ENCODE measurements around the gene PHACTR2. TPM values are rescaled to one million over a fixed set of nuclear protein-coding genes. Genes with fewer than 3 reads are reported as not detected.

Gene PHACTR2
- total RNA-seq, 1 donor from 2014 or later = 24.5 TPM

GRCh38 chr6:143752459-143752858 is 74.7 kb downstream of the PHACTR2 start:
- DNase-seq (ENCODE audit: low read depth) (no peak), FAIRE-seq (no peak)
- Histone ChIP-seq H3K36me3 (ENCODE audit: control insufficient read depth, insufficient read depth, low read length) (peaks cover 2% of the 10 kb centered on the region), H3K4me3 (ENCODE audit: low read depth, low read length) (no peak overlapping the region), H3K27me3 (ENCODE audit: control insufficient read depth, insufficient read depth, low read length) (no peaks in the 10 kb centered on the region)
- no peak for TF ChIP-seq CTCF (IDR thresholded peaks at IDR 0.05; ENCODE audit: insufficient read depth, low read length, severe bottlenecking)

GRCh38 chr6:143753678-143754077 is 75.9 kb downstream of the PHACTR2 start:
- DNase-seq (ENCODE audit: low read depth) (no peak), FAIRE-seq (no peak)
- peaks cover 3% of the 10 kb centered on the region for H3K36me3 ChIP-seq (ENCODE audit: control insufficient read depth, insufficient read depth, low read length)
- no peak for TF ChIP-seq CTCF (IDR thresholded peaks at IDR 0.05; ENCODE audit: insufficient read depth, low read length, severe bottlenecking)
- H3K27me3 ChIP-seq (ENCODE audit: control insufficient read depth, insufficient read depth, low read length) = no peaks in the 10 kb centered on the region
- no peak overlapping the region for H3K4me3 ChIP-seq (ENCODE audit: low read depth, low read length)

GRCh38 chr6:143754204-143754603 is 76.4 kb downstream of the PHACTR2 start:
- Histone ChIP-seq H3K27me3 (ENCODE audit: control insufficient read depth, insufficient read depth, low read length) (no peaks in the 10 kb centered on the region), H3K36me3 (ENCODE audit: control insufficient read depth, insufficient read depth, low read length) (peaks cover 3% of the 10 kb centered on the region), H3K4me3 (ENCODE audit: low read depth, low read length) (no peak overlapping the region)
- no peak for TF ChIP-seq CTCF (IDR thresholded peaks at IDR 0.05; ENCODE audit: insufficient read depth, low read length, severe bottlenecking)
- DNase-seq (ENCODE audit: low read depth) (no peak), FAIRE-seq (no peak)

- no peak for DNase-seq (ENCODE audit: low read depth)
- no peak for FAIRE-seq
- no peak for TF ChIP-seq CTCF (IDR thresholded peaks at IDR 0.05; ENCODE audit: insufficient read depth, low read length, severe bottlenecking)
- Histone ChIP-seq H3K27me3 (ENCODE audit: control insufficient read depth, insufficient read depth, low read length) (no peaks in the 10 kb centered on the region), H3K36me3 (ENCODE audit: control insufficient read depth, insufficient read depth, low read length) (peaks cover 3% of the 10 kb centered on the region), H3K4me3 (ENCODE audit: low read depth, low read length) (no peak overlapping the region)
Measured at GRCh38 chr6:143755301-143755744, 77.6 kb downstream of the PHACTR2 start.

- Histone ChIP-seq H3K27me3 (ENCODE audit: control insufficient read depth, insufficient read depth, low read length) (no peaks in the 10 kb centered on the region), H3K4me3 (ENCODE audit: low read depth, low read length) (no peak overlapping the region), H3K36me3 (ENCODE audit: control insufficient read depth, insufficient read depth, low read length) (peaks cover 3% of the 10 kb centered on the region)
- peak; percentile 92 for FAIRE-seq
- DNase-seq (ENCODE audit: low read depth) = no peak
- TF ChIP-seq CTCF (IDR thresholded peaks at IDR 0.05; ENCODE audit: insufficient read depth, low read length, severe bottlenecking) = no peak
Measured at GRCh38 chr6:143757346-143757832, 79.6 kb downstream of the PHACTR2 start.

GRCh38 chr6:143758551-143758950 is 80.8 kb downstream of the PHACTR2 start:
- Histone ChIP-seq H3K36me3 (ENCODE audit: control insufficient read depth, insufficient read depth, low read length) (peaks cover 3% of the 10 kb centered on the region), H3K4me3 (ENCODE audit: low read depth, low read length) (no peak overlapping the region), H3K27me3 (ENCODE audit: control insufficient read depth, insufficient read depth, low read length) (no peaks in the 10 kb centered on the region)
- FAIRE-seq (no peak), DNase-seq (ENCODE audit: low read depth) (no peak)
- TF ChIP-seq CTCF (IDR thresholded peaks at IDR 0.05; ENCODE audit: insufficient read depth, low read length, severe bottlenecking) = no peak
